Pancreas (tissue), 10 donors: ENCODE results near the gene EPS8L2. TPM values are rescaled to one million over a fixed set of nuclear protein-coding genes. Genes with fewer than 3 reads are reported as not detected.

Experiments
- ATAC-seq, 4 donors: fragments of 200-7000 bp; cut with Tn5 transposase; one replicate each; pipeline versions ENCODE4 v1.8.0 to v1.9.1; 2020; ENCODE audit warnings: mild to moderate bottlenecking in 4 of 4, moderate library complexity in 4 of 4
- DNase-seq, 6 donors: peaks; one replicate each; pipeline ENCODE4 v3.0.0-alpha.2; 2020
- FAIRE-seq: peaks from 2 replicates; lab custom pipeline; 2012; peaks lifted over from hg19 to GRCh38; lab: Jason Lieb, UNC
- H3K27ac ChIP-seq, 4 donors: fragments of 200-600 bp; sonication (generic); 1 replicate in 3 of 4; 2 replicates in 1 of 4; pipeline versions ENCODE4 v1.5.0 to v1.8.0; 2020
- H3K27me3 ChIP-seq, 4 donors: fragments of 200-600 bp; one replicate each; pipeline ENCODE4 v1.8.0; 2021
- H3K36me3 ChIP-seq, 3 donors: fragments of 200-600 bp; sonication (generic) in 1 of 3; one replicate each; pipeline versions ENCODE4 v1.5.0 to v1.8.0; 2020 to 2021
- H3K4me1 ChIP-seq, 3 donors: fragments of 200-600 bp; one replicate each; pipeline ENCODE4 v1.8.0; 2021
- H3K4me3 ChIP-seq, 4 donors: fragments of 200-600 bp; sonication (generic) in 2 of 4; one replicate each; pipeline versions ENCODE4 v1.5.0 to v1.8.0; 2020 to 2021
- H3K9me3 ChIP-seq, 4 donors: fragments of 200-600 bp; one replicate each; pipeline ENCODE4 v1.8.0; 2021
- WGBS, 2 donors: extraction: QIAGEN DNeasy Blood & Tissue Kit; methylation state at CpG; one replicate each; pipeline ENCODE4 v1.1.7; 2013; 5-methylcytosine and 5-hydroxymethylcytosine counted together
- intact Hi-C, 3 donors: fragments of 100-400 bp; cut with DNase I; formaldehyde crosslinking; loops; one replicate each; pipeline versions ENCODE4 v1.11.1 to v1.14.2; 2022
- polyA plus RNA-seq, 2 donors: library from polyadenylated mRNA; stranded (reverse); fragments of 200-250 nt; gene quantifications; one replicate each; pipeline ENCODE4 v1.2.3, GENCODE V29; 2013
- total RNA-seq, 6 donors: library from RNA; stranded (reverse); fragmentation: NEBNext Ultra II Directional in 4 of 6; extraction: Animal tissue kit (Norgen Biotek cat#: 25700) in 4 of 6; gene quantifications; one replicate each; pipeline versions ENCODE4 v1.2.1 to v1.2.4, GENCODE V29; 2021 to 2023
- TF ChIP-seq, protein P1 (sequence below), 4 donors: fragments of 200-600 bp; sonication (generic) in 3 of 4; IDR thresholded peaks; one replicate each; pipeline versions ENCODE4 v1.5.0 to v1.8.0; 2021; ENCODE audit warnings: antibody characterized with exemption in 4 of 4
- donor health status: healthy with polysubstance abuse.
- donor health status: DM: no; HTN: no; CAD: no; lungs with moderate emphysema.
- donor health status: DM: no; HTN: no; CAD: no.
- donor health status: control.
- donor health status: control.
- donor health status: Bipolar disorder and iron deficiency.
- donor health status: DM: yes; HTN: yes; CAD: no.
- donor health status: DM: no; HTN: no; CAD: no.
- donor health status: DM: no; HTN: no; CAD: no.
- donor health status: DM: yes; HTN: yes; CAD: no.

The EPS8L2 gene
- total and polyA plus RNA-seq, 8 donors, result 58.1 to 286 (median 93.3) TPM

DNA sequence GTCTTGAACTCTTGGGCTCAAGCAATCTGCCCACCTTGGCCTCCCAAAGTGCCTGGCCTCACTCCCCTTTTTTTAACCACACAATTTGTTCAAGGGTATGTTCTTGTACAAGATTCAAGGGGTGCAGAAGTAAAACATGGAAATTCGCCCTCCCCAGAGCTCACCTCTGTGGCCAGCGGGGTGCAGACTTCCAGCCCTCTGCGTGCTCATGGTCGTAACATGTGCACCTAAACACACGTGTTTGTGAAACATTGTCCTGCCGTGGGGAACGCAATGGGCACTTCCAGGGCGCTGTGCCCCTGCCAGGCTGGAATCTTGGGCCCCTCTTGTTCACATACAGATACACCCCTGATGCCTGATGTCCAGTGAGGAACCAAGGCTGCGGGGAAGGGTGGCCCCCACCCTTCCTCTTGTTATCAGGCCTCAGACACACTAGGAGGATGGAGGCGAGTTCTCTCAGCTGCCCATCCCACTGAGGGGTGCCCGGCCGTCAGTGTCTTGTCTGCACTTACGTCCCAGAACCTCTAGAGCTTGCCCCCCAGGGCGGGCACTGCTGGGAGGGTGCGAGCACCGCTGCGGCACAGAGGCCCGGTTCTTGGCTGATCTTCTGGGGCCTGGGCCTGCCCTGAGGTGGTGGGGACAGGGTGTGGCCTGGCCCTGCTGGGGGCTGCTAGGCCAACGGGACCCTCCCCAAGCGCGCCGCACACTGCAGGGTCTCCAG, 4.1 kb upstream of the EPS8L2 start:
- H3K27me3 ChIP-seq, result no peaks in the 10 kb centered on the region
- H3K36me3 ChIP-seq, result peaks cover 0 to 4% (median 0%) of the 10 kb centered on the region in 3 donors
- WGBS, 2 donors, result 92 to 95% methylated on average over 22 of the region's 22 CpGs
- H3K27ac ChIP-seq, result peak overlapping the region in 3 of 4 donors; percentile 58 to 89 (median 69)
- H3K9me3 ChIP-seq, result no peaks in the 10 kb centered on the region
- no peak for ATAC-seq
- H3K4me1 ChIP-seq, result peaks cover 16 to 38% (median 22%) of the 10 kb centered on the region in 3 donors
- TF ChIP-seq, protein P1, sequence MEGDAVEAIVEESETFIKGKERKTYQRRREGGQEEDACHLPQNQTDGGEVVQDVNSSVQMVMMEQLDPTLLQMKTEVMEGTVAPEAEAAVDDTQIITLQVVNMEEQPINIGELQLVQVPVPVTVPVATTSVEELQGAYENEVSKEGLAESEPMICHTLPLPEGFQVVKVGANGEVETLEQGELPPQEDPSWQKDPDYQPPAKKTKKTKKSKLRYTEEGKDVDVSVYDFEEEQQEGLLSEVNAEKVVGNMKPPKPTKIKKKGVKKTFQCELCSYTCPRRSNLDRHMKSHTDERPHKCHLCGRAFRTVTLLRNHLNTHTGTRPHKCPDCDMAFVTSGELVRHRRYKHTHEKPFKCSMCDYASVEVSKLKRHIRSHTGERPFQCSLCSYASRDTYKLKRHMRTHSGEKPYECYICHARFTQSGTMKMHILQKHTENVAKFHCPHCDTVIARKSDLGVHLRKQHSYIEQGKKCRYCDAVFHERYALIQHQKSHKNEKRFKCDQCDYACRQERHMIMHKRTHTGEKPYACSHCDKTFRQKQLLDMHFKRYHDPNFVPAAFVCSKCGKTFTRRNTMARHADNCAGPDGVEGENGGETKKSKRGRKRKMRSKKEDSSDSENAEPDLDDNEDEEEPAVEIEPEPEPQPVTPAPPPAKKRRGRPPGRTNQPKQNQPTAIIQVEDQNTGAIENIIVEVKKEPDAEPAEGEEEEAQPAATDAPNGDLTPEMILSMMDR (IDR thresholded peaks at IDR 0.05), result no peak
- no peak for FAIRE-seq
- no peak overlapping the region for H3K4me3 ChIP-seq
- intact Hi-C loops, result no loop called here
- DNase-seq, result peak in 4 of 6 donors; percentile 12 to 66 (median 33)

DNA sequence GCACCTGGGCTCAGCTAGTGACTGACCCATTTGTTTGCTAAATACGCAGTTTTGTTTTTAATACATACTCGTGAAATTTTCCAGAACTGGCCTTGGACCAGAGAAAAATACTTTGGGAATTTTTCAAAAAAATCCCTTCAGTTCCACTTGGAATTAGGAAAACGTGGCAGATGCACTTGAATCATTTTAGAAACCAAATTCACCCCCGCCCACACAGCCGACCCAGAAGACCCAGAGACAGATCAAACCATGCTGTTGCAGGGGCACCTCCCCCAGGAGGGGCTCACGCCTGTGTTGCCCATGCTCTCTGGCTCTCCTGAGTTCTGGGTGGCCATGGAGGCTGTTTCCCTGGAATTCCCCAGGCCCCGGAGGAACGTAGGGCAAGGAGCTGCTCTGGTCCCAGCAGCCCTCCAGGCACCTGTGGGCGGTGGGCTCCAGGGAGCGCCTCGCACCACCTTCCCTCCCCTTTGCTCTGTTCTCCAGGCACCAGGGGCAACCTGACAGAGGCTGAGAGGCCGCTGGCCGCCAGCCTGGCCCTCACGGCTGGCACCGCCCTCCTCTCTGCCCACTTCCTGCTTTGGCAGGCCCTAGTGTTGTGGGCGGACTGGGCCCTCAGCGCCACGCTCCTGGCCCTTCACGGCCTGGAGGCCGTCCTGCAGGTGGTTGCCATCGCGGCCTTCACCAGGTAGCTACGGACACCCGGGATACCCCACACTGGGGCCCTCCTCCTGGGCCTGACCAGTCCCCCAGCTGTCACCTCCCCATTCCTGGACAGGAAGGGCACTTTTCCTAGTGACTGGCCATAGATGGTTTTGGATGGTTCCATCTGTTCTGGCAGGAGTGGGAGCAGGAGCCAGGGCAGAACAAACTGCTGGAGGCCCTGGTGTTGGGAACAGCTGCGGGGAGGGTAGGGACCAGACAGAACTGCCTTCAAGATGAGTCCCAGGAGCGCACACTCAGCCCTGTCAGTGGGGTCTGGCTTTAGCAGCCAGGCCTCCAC, 3.3 kb upstream of the EPS8L2 start:
- DNase-seq (peak in 5 of 6 donors; percentile 73 to 91 (median 75)), FAIRE-seq (no peak), ATAC-seq (peak in 3 of 4 donors; percentile 22 to 54 (median 50))
- peaks cover 0 to 4% (median 0%) of the 10 kb centered on the region in 3 donors for H3K36me3 ChIP-seq
- WGBS, 2 donors, result 52% methylated on average over 25 to 26 of the region's 26 CpGs
- H3K27me3 ChIP-seq, result no peaks in the 10 kb centered on the region
- peak overlapping the region in 3 of 4 donors; percentile 58 to 89 (median 69) for H3K27ac ChIP-seq
- peaks cover 18 to 42% (median 29%) of the 10 kb centered on the region in 3 donors for H3K4me1 ChIP-seq
- H3K4me3 ChIP-seq, result no peak overlapping the region
- intact Hi-C loops, result no loop called here
- TF ChIP-seq, protein P1 (IDR thresholded peaks at IDR 0.05), result no peak
- no peaks in the 10 kb centered on the region for H3K9me3 ChIP-seq

DNA sequence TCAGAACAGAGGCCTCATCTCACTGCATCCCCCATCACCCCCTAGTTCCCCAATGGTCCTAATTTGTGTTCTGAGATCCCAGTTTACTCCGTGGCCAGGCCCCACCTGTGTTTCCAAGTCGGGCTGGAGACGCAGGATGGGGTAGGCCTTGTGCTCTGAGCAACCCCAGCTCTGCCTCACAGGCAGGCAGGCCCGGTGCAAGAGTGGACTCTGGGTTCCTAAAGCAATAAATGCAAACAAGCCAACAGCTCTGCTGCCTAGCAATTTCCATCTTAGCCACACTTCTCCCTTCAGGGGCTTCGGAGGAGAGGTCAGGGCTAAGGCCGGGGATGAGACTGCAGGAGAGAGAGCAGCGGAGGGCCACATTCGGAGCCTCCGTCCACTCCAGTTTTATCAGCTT, 2.5 kb upstream of the EPS8L2 start:
- Histone ChIP-seq H3K4me3 (no peak overlapping the region), H3K27me3 (no peaks in the 10 kb centered on the region), H3K4me1 (peaks cover 23 to 42% (median 31%) of the 10 kb centered on the region in 3 donors), H3K36me3 (peaks cover 0 to 4% (median 0%) of the 10 kb centered on the region in 3 donors), H3K27ac (peak overlapping the region in 3 of 4 donors; percentile 58 to 93 (median 89)), H3K9me3 (no peaks in the 10 kb centered on the region)
- ATAC-seq (no peak), FAIRE-seq (no peak), DNase-seq (peak in 1 of 6 donors; percentile 38)
- intact Hi-C loops, result no loop called here
- 83 to 90% methylated on average over 9 of the region's 9 CpGs for WGBS, 2 donors
- TF ChIP-seq, protein P1 (IDR thresholded peaks at IDR 0.05), result no peak

DNA sequence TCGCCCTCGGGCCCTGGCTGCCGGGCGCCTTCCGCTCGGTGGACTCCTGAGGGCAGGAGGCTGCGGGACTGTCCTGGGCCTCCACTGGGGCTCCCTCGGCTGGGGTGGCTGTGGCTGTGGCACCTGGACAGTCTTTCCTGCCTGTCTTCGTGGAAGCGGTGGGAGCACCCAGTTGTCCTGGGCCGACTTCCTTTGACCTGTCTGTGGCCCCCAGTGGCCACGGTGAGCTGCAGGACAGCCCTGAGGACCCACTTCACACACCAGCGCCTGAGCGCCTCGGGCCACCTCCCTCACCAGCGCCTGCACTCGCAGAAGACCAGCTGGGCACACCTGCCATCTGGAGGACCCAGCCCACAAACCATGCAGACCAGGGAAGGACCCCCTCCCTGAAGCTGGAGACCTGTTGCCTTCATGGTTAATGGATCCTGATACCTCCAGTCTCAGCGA, 1.8 kb upstream of the EPS8L2 start:
- Histone ChIP-seq H3K27me3 (no peaks in the 10 kb centered on the region), H3K9me3 (no peaks in the 10 kb centered on the region), H3K27ac (peak overlapping the region; percentile 59 to 93 (median 85)), H3K4me1 (peaks cover 24 to 42% (median 31%) of the 10 kb centered on the region in 3 donors), H3K36me3 (peaks cover 0 to 4% (median 0%) of the 10 kb centered on the region in 3 donors), H3K4me3 (peak overlapping the region in 1 of 4 donors; percentile 80)
- DNase-seq (peak in 3 of 6 donors; percentile 32 to 78 (median 53)), ATAC-seq (no peak), FAIRE-seq (no peak)
- intact Hi-C loops, result no loop called here
- WGBS, 2 donors, result 88 to 89% methylated on average over 18 of the region's 18 CpGs
- TF ChIP-seq, protein P1 (IDR thresholded peaks at IDR 0.05), result no peak
